SU-DHL-6 (cell line): ENCODE measurements around the gene FOXR1.
"Not testable (repeated sequence)": the region's sequence is repeated elsewhere in the genome, so short reads cannot be mapped to it uniquely, and the experiment has no call there.

Experiments used
- EZH2phosphoT487 ChIP-seq: fragments of 200-600 bp; sonication (generic), shearing (Covaris generic); conservative IDR thresholded peaks from 2 replicates; pipeline ENCODE4 v1.6.1; 2018; ENCODE audit warnings: mild to moderate bottlenecking, antibody characterized with exemption, low read length, moderate library complexity, mixed read lengths
- TF ChIP-seq, protein P1 (sequence below): fragments of 200-600 bp; sonication (generic); IDR thresholded peaks from one replicate; pipeline ENCODE4 v1.5.1; 2017; ENCODE audit warnings: antibody characterized with exemption, mild to moderate bottlenecking, low read length, moderate library complexity; ENCODE audit not compliant: insufficient read depth, poor library complexity, severe bottlenecking

DNA sequence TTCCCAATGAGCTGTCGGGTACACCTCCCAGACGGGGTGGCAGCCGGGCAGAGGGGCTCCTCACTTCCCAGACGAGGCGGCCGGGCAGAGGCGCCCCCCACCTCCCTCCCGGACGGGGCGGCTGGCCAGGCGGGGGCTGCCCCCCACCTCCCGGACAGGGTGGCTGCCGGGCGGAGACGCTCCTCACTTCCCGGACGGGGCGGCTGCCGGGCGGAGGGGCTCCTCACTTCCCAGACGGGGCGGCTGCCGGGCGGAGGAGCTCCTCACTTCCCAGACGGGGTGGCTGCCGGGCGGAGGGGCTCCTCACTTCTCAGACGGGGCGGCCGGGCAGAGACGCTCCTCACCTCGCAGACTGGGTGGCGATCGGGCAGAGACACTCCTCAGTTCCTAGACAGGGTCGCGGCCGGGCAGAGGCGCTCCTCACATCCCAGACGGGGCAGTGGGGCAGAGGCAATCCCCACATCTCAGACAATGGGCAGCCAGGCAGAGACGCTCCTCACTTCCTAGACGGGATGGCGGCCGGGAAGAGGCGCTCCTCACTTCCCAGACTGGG lies 20.0 kb downstream of the FOXR1 start:
- not testable (repeated sequence) for TF ChIP-seq EZH2phosphoT487
- TF ChIP-seq, protein P1, sequence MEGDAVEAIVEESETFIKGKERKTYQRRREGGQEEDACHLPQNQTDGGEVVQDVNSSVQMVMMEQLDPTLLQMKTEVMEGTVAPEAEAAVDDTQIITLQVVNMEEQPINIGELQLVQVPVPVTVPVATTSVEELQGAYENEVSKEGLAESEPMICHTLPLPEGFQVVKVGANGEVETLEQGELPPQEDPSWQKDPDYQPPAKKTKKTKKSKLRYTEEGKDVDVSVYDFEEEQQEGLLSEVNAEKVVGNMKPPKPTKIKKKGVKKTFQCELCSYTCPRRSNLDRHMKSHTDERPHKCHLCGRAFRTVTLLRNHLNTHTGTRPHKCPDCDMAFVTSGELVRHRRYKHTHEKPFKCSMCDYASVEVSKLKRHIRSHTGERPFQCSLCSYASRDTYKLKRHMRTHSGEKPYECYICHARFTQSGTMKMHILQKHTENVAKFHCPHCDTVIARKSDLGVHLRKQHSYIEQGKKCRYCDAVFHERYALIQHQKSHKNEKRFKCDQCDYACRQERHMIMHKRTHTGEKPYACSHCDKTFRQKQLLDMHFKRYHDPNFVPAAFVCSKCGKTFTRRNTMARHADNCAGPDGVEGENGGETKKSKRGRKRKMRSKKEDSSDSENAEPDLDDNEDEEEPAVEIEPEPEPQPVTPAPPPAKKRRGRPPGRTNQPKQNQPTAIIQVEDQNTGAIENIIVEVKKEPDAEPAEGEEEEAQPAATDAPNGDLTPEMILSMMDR, result not testable (repeated sequence)
